ENCODE data around the gene KIF3C.

DNA sequence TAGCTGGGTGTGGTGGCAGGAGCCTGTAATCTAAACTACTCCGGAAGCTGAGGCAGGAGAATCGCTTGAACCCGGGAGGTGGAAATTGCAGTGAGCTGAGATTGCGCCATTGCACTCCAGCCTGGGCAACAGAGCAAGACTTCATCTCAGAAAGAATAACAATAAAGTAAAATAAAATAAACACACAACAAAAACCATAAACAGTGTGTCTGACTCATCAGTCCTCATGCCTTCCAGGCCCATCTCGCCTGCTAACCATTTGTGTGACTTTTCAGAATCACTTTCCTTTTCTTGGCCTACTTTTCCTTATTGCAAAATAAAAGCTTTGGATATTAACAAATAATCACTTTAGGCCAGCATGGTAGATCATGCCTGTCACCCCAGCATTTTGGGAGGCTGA is 62.0 kb downstream of the KIF3C start:
- no peak for TF ChIP-seq TFE3 (CRISPR knock-in tag; IDR thresholded peaks at IDR 0.05)
- TF ChIP-seq HINFP (tag; conservative IDR thresholded peaks at IDR 0.05; ENCODE audit: low read depth), result no peak
- no peak for TF ChIP-seq NCOA4 (IDR thresholded peaks at IDR 0.05; ENCODE audit: partially characterized antibody)
- TF ChIP-seq SPI1 (IDR thresholded peaks at IDR 0.05; ENCODE audit: borderline replicate concordance, low read depth, low read length), result no peak
- TF ChIP-seq SP2 (IDR thresholded peaks at IDR 0.05; ENCODE audit: extremely low read depth, low read depth, low read length, poor library complexity, severe bottlenecking), result no peak
- no peak for TF ChIP-seq MAX (CRISPR knock-in tag; IDR thresholded peaks at IDR 0.05)
- TF ChIP-seq POLR2A (conservative IDR thresholded peaks at IDR 0.05), result no peak
- TF ChIP-seq MTF1 (CRISPR knock-in tag; IDR thresholded peaks at IDR 0.05; ENCODE audit: borderline replicate concordance), result no peak
- TF ChIP-seq RFX5 (IDR thresholded peaks at IDR 0.05; ENCODE audit: low read depth, low read length), result no peak
- TF ChIP-seq SAFB2 (IDR thresholded peaks at IDR 0.05; ENCODE audit: borderline replicate concordance, low read depth, low read length, severe bottlenecking), result no peak
- TF ChIP-seq RNF2 (IDR thresholded peaks at IDR 0.05), result no peak
- no peak for TF ChIP-seq KAT8 (IDR thresholded peaks at IDR 0.05; ENCODE audit: low read depth)
